Testis (tissue), 2 donors: ENCODE measurements around the gene PPP6R3.

Experiments used
- CTCF ChIP-seq, 3 experiments: fragments of 450-650 bp in 2 of 3; fragments of 200-600 bp in 1 of 3; sonication (generic) in 1 of 3; IDR thresholded peaks; one replicate each; pipeline ENCODE4 v1.5.1; 2016 to 2019; ENCODE audit warnings: antibody characterized with exemption in 3 of 3, mild to moderate bottlenecking in 2 of 3, moderate library complexity in 1 of 3
- POLR2A ChIP-seq: fragments of 450-650 bp; IDR thresholded peaks from one replicate; pipeline ENCODE4 v1.6.1; 2017; ENCODE audit warnings: antibody characterized with exemption, mild to moderate bottlenecking, moderate library complexity

- TF ChIP-seq CTCF (IDR thresholded peaks at IDR 0.05) (no peak), POLR2A (no peak)
These were observed 183.0 kb downstream of the PPP6R3 start for GRCh38 chr11:68643585-68643984.
